RWPE2 (cell line): ENCODE measurements around the gene GLS.
"Not testable (repeated sequence)": the region's sequence is repeated elsewhere in the genome, so short reads cannot be mapped to it uniquely, and the experiment has no call there.

Experiments used
- ATAC-seq: fragments of 200-7000 bp; cut with Tn5 transposase; 3 replicates; pipeline ENCODE4 v1.9.1; 2021; ENCODE audit warnings: low read depth
- DNase-seq: peaks from one replicate; pipeline ENCODE4 v3.0.0-alpha.2; 2020; ENCODE audit warnings: low spot score
- H3K27ac ChIP-seq: fragments of 450-650 bp; 2 replicates; pipeline ENCODE4 v1.5.1; 2017; ENCODE audit warnings: mild to moderate bottlenecking; ENCODE audit not compliant: poor library complexity, severe bottlenecking
- H3K27me3 ChIP-seq: fragments of 250-450 bp; sonication (Bioruptor Pico); 2 replicates; pipeline ENCODE4 v1.5.1; 2021; ENCODE audit warnings: mild to moderate bottlenecking, moderate library complexity; ENCODE audit not compliant: insufficient read depth, poor library complexity, severe bottlenecking
- H3K36me3 ChIP-seq: fragments of 250-450 bp; sonication (Bioruptor Pico); 2 replicates; pipeline ENCODE4 v1.5.1; 2020; ENCODE audit warnings: low read depth, mild to moderate bottlenecking, moderate library complexity
- H3K4me1 ChIP-seq: fragments of 250-450 bp; sonication (Bioruptor Pico); 2 replicates; pipeline ENCODE4 v1.5.1; 2021; ENCODE audit warnings: mild to moderate bottlenecking, moderate library complexity; ENCODE audit not compliant: insufficient read depth, poor library complexity, severe bottlenecking
- H3K4me3 ChIP-seq: fragments of 250-450 bp; sonication (Bioruptor Pico); 2 replicates; pipeline ENCODE4 v1.5.1; 2021; ENCODE audit warnings: mild to moderate bottlenecking, moderate library complexity; ENCODE audit not compliant: severe bottlenecking
- H3K9me3 ChIP-seq: fragments of 250-450 bp; sonication (Bioruptor Pico); 2 replicates; pipeline ENCODE4 v1.5.1; 2021; ENCODE audit warnings: mild to moderate bottlenecking, moderate library complexity; ENCODE audit not compliant: severe bottlenecking
- CTCF ChIP-seq: fragments of 450-650 bp; IDR thresholded peaks from one replicate; pipeline ENCODE4 v1.5.1; 2017; ENCODE audit warnings: mild to moderate bottlenecking, moderate library complexity; ENCODE audit not compliant: poor library complexity, severe bottlenecking

The GLS gene

GRCh38 chr2:190869721-190870120 is 10.9 kb upstream of the GLS start:
- ATAC-seq (no peak), DNase-seq (no peak)
- H3K27ac ChIP-seq: no peak overlapping the region
- TF ChIP-seq CTCF: no peak
- no peaks in the 10 kb centered on the region for H3K36me3 ChIP-seq
- H3K9me3 ChIP-seq: no peaks in the 10 kb centered on the region
- no peak overlapping the region for H3K4me3 ChIP-seq
- no peaks in the 10 kb centered on the region for H3K4me1 ChIP-seq
- no peaks in the 10 kb centered on the region for H3K27me3 ChIP-seq

- not testable (repeated sequence) for H3K36me3 ChIP-seq, DNase-seq, H3K4me3 ChIP-seq, H3K9me3 ChIP-seq, H3K27ac ChIP-seq, H3K4me1 ChIP-seq, ATAC-seq, H3K27me3 ChIP-seq
These were observed 7.2 kb upstream of the GLS start for GRCh38 chr2:190873451-190873850.

GRCh38 chr2:190875891-190876290 is 4.7 kb upstream of the GLS start:
- Histone ChIP-seq H3K27ac (no peak overlapping the region), H3K4me1 (peaks cover 3% of the 10 kb centered on the region), H3K9me3 (no peaks in the 10 kb centered on the region), H3K4me3 (no peak overlapping the region), H3K27me3 (no peaks in the 10 kb centered on the region), H3K36me3 (no peaks in the 10 kb centered on the region)
- no peak for TF ChIP-seq CTCF
- ATAC-seq (no peak), DNase-seq (no peak)

DNA sequence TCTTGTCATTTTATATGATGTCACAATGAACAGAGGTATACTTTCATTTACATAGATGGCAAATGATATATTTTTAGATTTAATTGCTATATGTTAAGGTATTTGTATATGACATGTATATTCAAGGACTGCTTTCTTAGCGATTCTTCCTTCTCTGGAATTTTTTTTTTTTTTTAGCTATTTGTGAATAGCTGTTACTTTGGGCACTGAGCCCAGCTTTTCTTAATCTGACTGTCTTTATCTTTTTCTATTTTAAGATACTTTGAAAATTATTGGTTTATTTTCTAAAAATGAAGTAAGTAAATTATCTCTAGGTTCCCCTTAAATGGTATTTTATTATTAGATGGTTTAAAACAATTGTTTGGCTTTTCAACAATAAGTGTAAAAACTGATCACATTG is 4.0 kb upstream of the GLS start:
- no peak for ATAC-seq
- no peak for TF ChIP-seq CTCF

DNA sequence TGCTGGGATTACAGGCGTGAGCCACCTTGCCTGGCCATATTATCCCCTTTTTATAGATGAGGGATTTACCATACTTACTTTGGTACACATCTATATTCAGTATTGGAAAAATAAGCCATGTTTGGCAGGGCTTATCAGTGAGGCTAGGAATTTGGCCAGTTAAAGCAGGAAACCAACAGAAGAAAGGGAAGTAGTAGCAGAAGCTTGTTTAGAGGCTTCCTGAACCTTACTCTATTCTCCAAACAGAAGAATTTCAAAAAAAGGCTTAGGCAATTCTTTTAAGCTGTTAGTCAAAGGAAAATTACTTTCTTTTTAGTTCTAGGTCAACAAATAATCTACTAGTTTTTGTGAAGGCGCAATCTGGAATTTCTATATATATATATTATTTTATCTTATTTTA is 3.2 kb upstream of the GLS start:
- Histone ChIP-seq H3K27ac (no peak overlapping the region), H3K27me3 (no peaks in the 10 kb centered on the region), H3K36me3 (no peaks in the 10 kb centered on the region), H3K9me3 (no peaks in the 10 kb centered on the region), H3K4me3 (no peak overlapping the region), H3K4me1 (peaks cover 3% of the 10 kb centered on the region)
- ATAC-seq: no peak
- TF ChIP-seq CTCF: no peak
- no peak for DNase-seq

More for the DNA sequence above, 4.0 kb upstream of the GLS start:
- no peak for DNase-seq
- Histone ChIP-seq H3K9me3 (no peaks in the 10 kb centered on the region), H3K4me3 (no peak overlapping the region), H3K4me1 (peaks cover 3% of the 10 kb centered on the region), H3K27ac (no peak overlapping the region), H3K27me3 (no peaks in the 10 kb centered on the region), H3K36me3 (no peaks in the 10 kb centered on the region)
